ENCODE data around the gene TSTD2. TPM values are rescaled to one million over a fixed set of nuclear protein-coding genes. Genes with fewer than 3 reads are reported as not detected.
"Not testable (repeated sequence)": the region's sequence is repeated elsewhere in the genome, so short reads cannot be mapped to it uniquely, and the experiment has no call there.

Gene TSTD2
- total RNA-seq, 1 experiment from 2014 or later = 18.8 TPM

- in situ Hi-C loops (cut with HindIII; ENCODE audit: low pct_unique_long_range_greater_than_20kb, low sequenced_read_pairs) = no loop called here
Observed at GRCh38 chr9:97599314-97599846, 33.8 kb downstream of the TSTD2 start.

GRCh38 chr9:97598461-97599288, 34.5 kb downstream of the TSTD2 start:
- DNase-seq (ENCODE audit: low read depth) = peak; percentile 58
- in situ Hi-C loops (cut with HindIII; ENCODE audit: low pct_unique_long_range_greater_than_20kb, low sequenced_read_pairs) = no loop called here

More at GRCh38 chr9:97599314-97599846, 33.8 kb downstream of the TSTD2 start:
- DNase-seq (ENCODE audit: low read depth) = no peak

- in situ Hi-C loops (cut with HindIII; ENCODE audit: low pct_unique_long_range_greater_than_20kb, low sequenced_read_pairs) = no loop called here
- no peak for DNase-seq (ENCODE audit: low read depth)
Observed at GRCh38 chr9:97596906-97597305, 36.3 kb downstream of the TSTD2 start.

- DNase-seq (ENCODE audit: low read depth) = no peak
- in situ Hi-C loops (cut with HindIII; ENCODE audit: low pct_unique_long_range_greater_than_20kb, low sequenced_read_pairs) = no loop called here
Observed at GRCh38 chr9:97594381-97594921, 38.7 kb downstream of the TSTD2 start.

GRCh38 chr9:97593960-97594359, 39.2 kb downstream of the TSTD2 start:
- in situ Hi-C loops (cut with HindIII; ENCODE audit: low pct_unique_long_range_greater_than_20kb, low sequenced_read_pairs) = no loop called here
- no peak for DNase-seq (ENCODE audit: low read depth)

GRCh38 chr9:97592126-97592525, 41.0 kb downstream of the TSTD2 start:
- in situ Hi-C loops (cut with HindIII; ENCODE audit: low pct_unique_long_range_greater_than_20kb, low sequenced_read_pairs) = no loop called here
- DNase-seq (ENCODE audit: low read depth) = no peak

GRCh38 chr9:97591535-97591934, 41.6 kb downstream of the TSTD2 start:
- no peak for DNase-seq (ENCODE audit: low read depth)
- in situ Hi-C loops (cut with HindIII; ENCODE audit: low pct_unique_long_range_greater_than_20kb, low sequenced_read_pairs) = no loop called here

- DNase-seq (ENCODE audit: low read depth); in situ Hi-C loops (cut with HindIII; ENCODE audit: low pct_unique_long_range_greater_than_20kb, low sequenced_read_pairs): not testable (repeated sequence)
Observed at GRCh38 chr9:97586909-97587308, 46.3 kb downstream of the TSTD2 start.

GRCh38 chr9:97584778-97585177, 48.4 kb downstream of the TSTD2 start:
- DNase-seq (ENCODE audit: low read depth); in situ Hi-C loops (cut with HindIII; ENCODE audit: low pct_unique_long_range_greater_than_20kb, low sequenced_read_pairs): not testable (repeated sequence)

GRCh38 chr9:97581590-97581989, 51.6 kb downstream of the TSTD2 start:
- in situ Hi-C loops (cut with HindIII; ENCODE audit: low pct_unique_long_range_greater_than_20kb, low sequenced_read_pairs); DNase-seq (ENCODE audit: low read depth): not testable (repeated sequence)

GRCh38 chr9:97579914-97580313, 53.3 kb downstream of the TSTD2 start:
- no peak for DNase-seq (ENCODE audit: low read depth)
- in situ Hi-C loops (cut with HindIII; ENCODE audit: low pct_unique_long_range_greater_than_20kb, low sequenced_read_pairs) = no loop called here

- in situ Hi-C loops (cut with HindIII; ENCODE audit: low pct_unique_long_range_greater_than_20kb, low sequenced_read_pairs) = no loop called here
- DNase-seq (ENCODE audit: low read depth) = no peak
Observed at GRCh38 chr9:97578846-97579245, 54.3 kb downstream of the TSTD2 start.

- in situ Hi-C loops (cut with HindIII; ENCODE audit: low pct_unique_long_range_greater_than_20kb, low sequenced_read_pairs) = no loop called here
- DNase-seq (ENCODE audit: low read depth) = no peak
Observed at GRCh38 chr9:97577051-97577450, 56.1 kb downstream of the TSTD2 start.

- DNase-seq (ENCODE audit: low read depth) = no peak
- in situ Hi-C loops (cut with HindIII; ENCODE audit: low pct_unique_long_range_greater_than_20kb, low sequenced_read_pairs) = no loop called here
Observed at GRCh38 chr9:97575673-97576200, 57.4 kb downstream of the TSTD2 start.

- in situ Hi-C loops (cut with HindIII; ENCODE audit: low pct_unique_long_range_greater_than_20kb, low sequenced_read_pairs); DNase-seq (ENCODE audit: low read depth): not testable (repeated sequence)
Observed at GRCh38 chr9:97574921-97575672, 58.1 kb downstream of the TSTD2 start.

GRCh38 chr9:97574101-97574571, 59.0 kb downstream of the TSTD2 start:
- DNase-seq (ENCODE audit: low read depth); in situ Hi-C loops (cut with HindIII; ENCODE audit: low pct_unique_long_range_greater_than_20kb, low sequenced_read_pairs): not testable (repeated sequence)

GRCh38 chr9:97573482-97574073, 59.6 kb downstream of the TSTD2 start:
- in situ Hi-C loops (cut with HindIII; ENCODE audit: low pct_unique_long_range_greater_than_20kb, low sequenced_read_pairs) = no loop called here
- DNase-seq (ENCODE audit: low read depth) = no peak

GRCh38 chr9:97572892-97573365, 60.2 kb downstream of the TSTD2 start:
- in situ Hi-C loops (cut with HindIII; ENCODE audit: low pct_unique_long_range_greater_than_20kb, low sequenced_read_pairs) = no loop called here
- no peak for DNase-seq (ENCODE audit: low read depth)
